ENCODE data around the gene LHFPL6. TPM values are rescaled to one million over a fixed set of nuclear protein-coding genes. Genes with fewer than 3 reads are reported as not detected.

Gene LHFPL6
- total and polyA plus RNA-seq, 2 experiments from 2014 or later: 12.1 to 14.1 TPM

DNA sequence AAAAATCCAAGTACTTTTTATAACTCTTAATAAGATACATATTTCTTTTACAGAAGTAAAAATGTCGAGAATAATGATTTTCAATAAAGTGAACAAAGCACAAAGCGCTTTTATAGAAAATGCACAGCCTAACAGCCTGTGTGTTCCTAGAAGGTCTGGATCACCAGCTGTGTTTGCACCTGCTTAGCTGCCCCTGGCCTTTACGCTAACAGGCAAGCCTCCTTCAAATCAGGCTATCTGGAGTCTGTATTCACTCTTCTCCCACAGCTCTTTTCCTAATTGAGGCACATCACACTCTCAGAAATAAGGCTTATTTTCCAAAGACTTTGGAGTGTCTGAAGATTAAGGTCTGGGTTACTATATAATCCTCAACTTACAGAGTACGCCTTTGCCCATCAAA, 183.1 kb downstream of the LHFPL6 start:
- Histone ChIP-seq H4K20me1 (ENCODE audit: insufficient read depth, poor library complexity, severe bottlenecking) (no peaks in the 10 kb centered on the region), H3K4me3 (no peak overlapping the region), H3K4me2 (no peak overlapping the region), H3K9me3 (ENCODE audit: low read depth) (no peaks in the 10 kb centered on the region), H2AFZ (no peak overlapping the region), H3K36me3 (replicated peaks; ENCODE audit: insufficient read depth, low read depth) (no peaks in the 10 kb centered on the region), H3K4me1 (ENCODE audit: insufficient read depth) (peaks cover 6% of the 10 kb centered on the region), H3K27me3 (no peaks in the 10 kb centered on the region), H3K27ac (no peak overlapping the region), H3K79me2 (no peaks in the 10 kb centered on the region), H3K9me2 (replicated peaks; ENCODE audit: insufficient read depth) (no peaks in the 10 kb centered on the region)
- WGBS (ENCODE audit: low lambda C conversion rate, missing lambda C conversion rate): 93% methylated on average over 4 of the region's 4 CpGs
- TF ChIP-seq, protein P1, sequence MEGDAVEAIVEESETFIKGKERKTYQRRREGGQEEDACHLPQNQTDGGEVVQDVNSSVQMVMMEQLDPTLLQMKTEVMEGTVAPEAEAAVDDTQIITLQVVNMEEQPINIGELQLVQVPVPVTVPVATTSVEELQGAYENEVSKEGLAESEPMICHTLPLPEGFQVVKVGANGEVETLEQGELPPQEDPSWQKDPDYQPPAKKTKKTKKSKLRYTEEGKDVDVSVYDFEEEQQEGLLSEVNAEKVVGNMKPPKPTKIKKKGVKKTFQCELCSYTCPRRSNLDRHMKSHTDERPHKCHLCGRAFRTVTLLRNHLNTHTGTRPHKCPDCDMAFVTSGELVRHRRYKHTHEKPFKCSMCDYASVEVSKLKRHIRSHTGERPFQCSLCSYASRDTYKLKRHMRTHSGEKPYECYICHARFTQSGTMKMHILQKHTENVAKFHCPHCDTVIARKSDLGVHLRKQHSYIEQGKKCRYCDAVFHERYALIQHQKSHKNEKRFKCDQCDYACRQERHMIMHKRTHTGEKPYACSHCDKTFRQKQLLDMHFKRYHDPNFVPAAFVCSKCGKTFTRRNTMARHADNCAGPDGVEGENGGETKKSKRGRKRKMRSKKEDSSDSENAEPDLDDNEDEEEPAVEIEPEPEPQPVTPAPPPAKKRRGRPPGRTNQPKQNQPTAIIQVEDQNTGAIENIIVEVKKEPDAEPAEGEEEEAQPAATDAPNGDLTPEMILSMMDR (IDR thresholded peaks at IDR 0.05; ENCODE audit: poor library complexity): no peak
- TF ChIP-seq EZH2phosphoT487 (IDR thresholded peaks at IDR 0.05; ENCODE audit: low read depth, severe bottlenecking, unreplicated experiment) (no peak), EZH2 (IDR thresholded peaks at IDR 0.05; ENCODE audit: borderline replicate concordance) (no peak)
- no peak for DNase-seq (ENCODE audit: low spot score)

GRCh38 chr13:39419068-39419467, 183.9 kb downstream of the LHFPL6 start:
- Histone ChIP-seq H4K20me1 (ENCODE audit: insufficient read depth, poor library complexity, severe bottlenecking) (no peaks in the 10 kb centered on the region), H3K4me1 (ENCODE audit: insufficient read depth) (peaks cover 6% of the 10 kb centered on the region), H3K9me3 (ENCODE audit: low read depth) (no peaks in the 10 kb centered on the region), H3K36me3 (replicated peaks; ENCODE audit: insufficient read depth, low read depth) (no peaks in the 10 kb centered on the region), H3K27me3 (no peaks in the 10 kb centered on the region), H3K27ac (no peak overlapping the region), H3K4me2 (no peak overlapping the region), H3K4me3 (no peak overlapping the region), H3K9me2 (replicated peaks; ENCODE audit: insufficient read depth) (no peaks in the 10 kb centered on the region), H3K79me2 (no peaks in the 10 kb centered on the region), H2AFZ (no peak overlapping the region)
- DNase-seq (ENCODE audit: low spot score): no peak
- TF ChIP-seq EZH2phosphoT487 (IDR thresholded peaks at IDR 0.05; ENCODE audit: low read depth, severe bottlenecking, unreplicated experiment) (no peak), EZH2 (IDR thresholded peaks at IDR 0.05; ENCODE audit: borderline replicate concordance) (no peak)
- TF ChIP-seq, protein P1 (IDR thresholded peaks at IDR 0.05; ENCODE audit: poor library complexity): no peak

GRCh38 chr13:39418424-39418823, 184.6 kb downstream of the LHFPL6 start:
- Histone ChIP-seq H3K36me3 (replicated peaks; ENCODE audit: insufficient read depth, low read depth) (no peaks in the 10 kb centered on the region), H3K9me3 (ENCODE audit: low read depth) (no peaks in the 10 kb centered on the region), H3K27ac (no peak overlapping the region), H4K20me1 (ENCODE audit: insufficient read depth, poor library complexity, severe bottlenecking) (no peaks in the 10 kb centered on the region), H3K4me1 (ENCODE audit: insufficient read depth) (peaks cover 6% of the 10 kb centered on the region), H3K9me2 (replicated peaks; ENCODE audit: insufficient read depth) (no peaks in the 10 kb centered on the region), H3K4me3 (no peak overlapping the region), H3K4me2 (no peak overlapping the region), H3K27me3 (no peaks in the 10 kb centered on the region), H2AFZ (no peak overlapping the region), H3K79me2 (no peaks in the 10 kb centered on the region)
- TF ChIP-seq EZH2phosphoT487 (IDR thresholded peaks at IDR 0.05; ENCODE audit: low read depth, severe bottlenecking, unreplicated experiment) (no peak), EZH2 (IDR thresholded peaks at IDR 0.05; ENCODE audit: borderline replicate concordance) (no peak)
- TF ChIP-seq, protein P1 (IDR thresholded peaks at IDR 0.05; ENCODE audit: poor library complexity): no peak
- WGBS (ENCODE audit: low lambda C conversion rate, missing lambda C conversion rate): 39% methylated on average over 3 of the region's 3 CpGs
- no peak for DNase-seq (ENCODE audit: low spot score)

DNA sequence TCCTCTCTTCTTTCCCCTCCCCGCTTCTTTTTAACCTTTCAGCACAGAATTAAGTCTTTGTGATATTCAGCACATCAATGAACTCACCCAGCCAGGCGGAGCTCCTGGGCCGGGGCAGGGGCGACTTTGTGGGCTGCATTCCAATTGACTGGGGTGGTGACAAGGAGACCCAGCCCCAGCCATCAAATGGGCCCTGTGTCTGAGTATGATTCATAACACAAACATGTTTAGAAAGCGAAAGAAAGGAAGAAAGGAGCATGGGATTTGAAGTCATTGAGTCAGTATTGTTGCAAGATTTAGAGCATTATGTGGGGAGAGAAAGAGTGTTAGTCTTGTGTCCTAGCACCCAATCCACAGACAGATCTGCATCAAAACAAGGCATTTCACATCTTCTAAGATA, 185.3 kb downstream of the LHFPL6 start:
- H3K27me3 ChIP-seq: no peaks in the 10 kb centered on the region
- peaks cover 6% of the 10 kb centered on the region for H3K4me1 ChIP-seq (ENCODE audit: insufficient read depth)
- no peaks in the 10 kb centered on the region for H3K9me2 ChIP-seq (replicated peaks; ENCODE audit: insufficient read depth)
- DNase-seq (ENCODE audit: low spot score): peak; percentile 32
- H3K4me2 ChIP-seq: peak overlapping the region; percentile 60
- H3K36me3 ChIP-seq (replicated peaks; ENCODE audit: insufficient read depth, low read depth): no peaks in the 10 kb centered on the region
- no peak overlapping the region for H3K27ac ChIP-seq
- WGBS (ENCODE audit: low lambda C conversion rate, missing lambda C conversion rate): 36% methylated on average over 5 of the region's 5 CpGs
- no peaks in the 10 kb centered on the region for H3K79me2 ChIP-seq
- no peak overlapping the region for H3K4me3 ChIP-seq
- no peaks in the 10 kb centered on the region for H3K9me3 ChIP-seq (ENCODE audit: low read depth)
- H4K20me1 ChIP-seq (ENCODE audit: insufficient read depth, poor library complexity, severe bottlenecking): no peaks in the 10 kb centered on the region
- TF ChIP-seq EZH2 (IDR thresholded peaks at IDR 0.05; ENCODE audit: borderline replicate concordance) (no peak), EZH2phosphoT487 (IDR thresholded peaks at IDR 0.05; ENCODE audit: low read depth, severe bottlenecking, unreplicated experiment) (no peak)
- TF ChIP-seq, protein P1 (IDR thresholded peaks at IDR 0.05; ENCODE audit: poor library complexity): no peak
- no peak overlapping the region for H2AFZ ChIP-seq

Data from hepatocyte (in vitro differentiated cells).